Stomach smooth muscle (tissue), 2 donors: ENCODE results near the gene UBE2C.

Experiments
- H3K27ac ChIP-seq: one replicate; pipeline ENCODE4 v1.7.0; 2013; ENCODE audit warnings: mild to moderate bottlenecking, low read length, inconsistent platforms
- H3K27me3 ChIP-seq, 2 donors: one replicate each; pipeline ENCODE4 v1.7.0; 2013; ENCODE audit warnings: low read length in 2 of 2; ENCODE audit not compliant: insufficient read depth in 2 of 2, control insufficient read depth in 1 of 2
- H3K36me3 ChIP-seq, 2 donors: one replicate each; pipeline ENCODE4 v1.7.0; 2013; ENCODE audit warnings: low read length in 2 of 2; ENCODE audit not compliant: control insufficient read depth in 2 of 2, insufficient read depth in 2 of 2
- H3K4me1 ChIP-seq: one replicate; pipeline ENCODE4 v1.7.0; 2013; ENCODE audit warnings: low read length; ENCODE audit not compliant: control insufficient read depth, insufficient read depth
- H3K4me3 ChIP-seq, 2 donors: one replicate each; pipeline ENCODE4 v1.7.0; 2013; ENCODE audit warnings: low read length in 2 of 2
- H3K9ac ChIP-seq, 2 donors: one replicate each; pipeline ENCODE4 v1.7.0; 2013; ENCODE audit warnings: low read length in 2 of 2, mild to moderate bottlenecking in 1 of 2
- H3K9me3 ChIP-seq, 2 donors: one replicate each; pipeline ENCODE4 v1.7.0; 2013; ENCODE audit warnings: low read length in 2 of 2; ENCODE audit not compliant: control insufficient read depth in 2 of 2
- donor health status: healthy.
- donor health status: Pancreatic carcinoma.

Gene UBE2C

DNA sequence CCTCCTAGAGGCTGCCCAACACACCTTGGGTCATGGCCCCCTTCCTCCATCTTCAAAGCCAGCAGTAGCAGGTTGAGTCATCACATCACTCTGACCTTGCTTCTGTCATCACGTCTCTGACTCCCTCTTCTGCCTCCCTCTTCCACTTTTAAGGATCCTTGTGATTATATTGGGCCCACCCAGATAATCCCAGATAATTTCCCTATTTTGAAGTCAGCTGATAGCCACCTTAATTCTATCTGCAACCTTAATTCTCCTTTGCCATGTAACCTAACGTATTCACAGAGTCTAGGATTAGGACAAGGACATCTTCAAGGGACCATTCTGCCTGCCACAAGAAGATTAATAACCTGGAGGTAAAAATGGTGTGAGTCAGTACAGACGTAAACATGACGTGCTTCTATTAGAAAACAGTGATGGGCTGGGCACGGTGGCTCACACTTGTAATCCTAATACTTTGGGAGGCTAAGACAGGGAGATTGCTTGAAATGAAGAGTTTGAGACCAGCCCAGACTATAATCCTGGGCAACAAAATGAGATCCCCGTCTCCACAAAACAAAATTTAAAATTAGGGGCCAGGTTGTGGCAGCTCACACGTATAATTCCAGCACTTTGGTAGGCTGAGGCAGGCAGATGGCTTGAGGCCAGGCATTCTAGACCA is 48.2 kb downstream of the UBE2C start:
- Histone ChIP-seq H3K36me3 (no peaks in the 10 kb centered on the region), H3K4me1 (peaks cover 19% of the 10 kb centered on the region), H3K9ac (no peak overlapping the region), H3K27me3 (no peaks in the 10 kb centered on the region), H3K4me3 (no peak overlapping the region), H3K27ac (no peak overlapping the region), H3K9me3 (no peaks in the 10 kb centered on the region)

DNA sequence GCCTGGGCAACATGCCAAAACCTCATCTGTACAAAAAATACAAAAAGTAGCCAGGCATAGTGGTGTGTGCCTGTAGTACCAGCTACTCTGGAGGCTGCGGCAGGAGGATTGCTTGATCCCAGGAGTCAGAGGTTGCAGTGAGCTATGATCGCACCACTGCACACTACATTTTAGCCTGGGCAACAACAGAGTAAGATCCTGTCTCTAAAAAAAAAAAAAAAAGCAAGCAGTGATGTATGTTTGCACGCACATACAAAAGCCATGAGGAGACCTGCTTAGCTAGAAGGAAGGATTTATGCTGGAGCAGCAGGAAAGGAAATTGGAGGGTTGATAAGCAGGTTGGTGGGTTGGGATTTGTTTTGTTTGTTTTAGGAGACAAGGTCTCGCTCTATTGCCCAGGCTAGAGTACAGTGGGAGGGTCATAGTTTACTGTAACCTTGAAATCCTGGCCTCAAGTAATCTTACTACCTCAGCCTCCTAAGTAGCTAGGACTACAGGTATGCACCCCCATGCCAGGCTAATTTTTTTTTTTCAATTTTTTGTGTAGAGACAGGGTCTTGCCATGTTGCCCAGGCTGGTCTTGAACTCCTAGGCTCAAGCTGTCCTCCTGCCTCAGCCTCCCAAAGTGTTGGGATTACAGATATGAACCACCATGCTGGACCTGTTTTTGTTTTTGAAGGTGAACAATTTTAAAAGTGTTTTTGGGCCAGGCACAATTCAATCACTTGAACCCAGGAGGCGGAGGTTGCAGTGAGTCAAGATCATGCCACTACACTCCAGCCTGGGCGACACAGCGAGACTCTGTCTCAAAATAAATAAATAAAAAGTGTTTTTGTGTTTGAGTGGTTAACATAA is 49.0 kb downstream of the UBE2C start:
- Histone ChIP-seq H3K4me1 (peaks cover 12% of the 10 kb centered on the region), H3K4me3 (no peak overlapping the region), H3K27me3 (no peaks in the 10 kb centered on the region), H3K9ac (no peak overlapping the region), H3K36me3 (no peaks in the 10 kb centered on the region), H3K27ac (no peak overlapping the region), H3K9me3 (no peaks in the 10 kb centered on the region)

DNA sequence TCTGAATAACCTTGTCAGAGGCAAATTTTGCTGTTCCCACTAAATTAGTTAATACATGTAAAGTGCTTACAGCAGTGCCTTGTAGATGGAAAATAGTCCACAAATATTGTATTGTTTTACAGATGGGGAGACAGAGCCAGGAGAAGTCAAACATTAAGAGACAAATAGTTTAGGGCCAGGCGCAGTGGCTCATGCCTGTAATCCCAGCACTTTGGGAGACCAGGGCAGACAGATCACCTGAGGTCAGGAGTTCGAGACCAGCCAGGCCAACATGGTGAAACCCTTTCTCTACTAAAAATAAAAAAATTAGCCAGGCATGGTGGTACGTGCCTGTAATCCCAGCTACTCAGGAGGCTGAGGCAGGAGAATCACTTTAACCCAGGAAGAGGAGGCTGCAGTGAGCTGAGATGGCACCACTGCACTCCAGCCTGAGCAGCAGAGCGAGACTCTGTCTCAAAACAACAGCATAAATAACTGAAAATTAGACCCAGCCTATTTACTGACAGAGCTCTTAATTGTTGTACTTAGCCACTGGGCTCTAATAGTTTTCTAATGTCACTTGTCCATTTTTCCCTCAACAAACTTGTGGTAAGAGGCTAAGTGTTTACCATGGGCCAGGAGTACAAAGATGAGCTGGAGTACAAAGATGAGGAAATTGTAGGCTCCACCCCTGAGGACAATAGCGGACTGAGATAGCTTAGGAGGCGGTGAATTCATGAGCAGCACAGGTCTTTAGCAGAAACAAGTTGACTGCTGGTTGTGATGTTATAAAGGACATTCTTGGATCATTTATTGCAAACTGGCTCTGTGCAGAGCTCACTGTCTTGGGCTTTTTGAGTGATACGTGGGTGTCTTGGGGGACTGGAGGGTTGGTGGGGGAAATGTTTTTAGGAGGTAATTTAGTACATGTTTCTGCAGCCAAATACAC is 51.4 kb downstream of the UBE2C start:
- Histone ChIP-seq H3K27ac (no peak overlapping the region), H3K4me3 (no peak overlapping the region), H3K4me1 (no peaks in the 10 kb centered on the region)

DNA sequence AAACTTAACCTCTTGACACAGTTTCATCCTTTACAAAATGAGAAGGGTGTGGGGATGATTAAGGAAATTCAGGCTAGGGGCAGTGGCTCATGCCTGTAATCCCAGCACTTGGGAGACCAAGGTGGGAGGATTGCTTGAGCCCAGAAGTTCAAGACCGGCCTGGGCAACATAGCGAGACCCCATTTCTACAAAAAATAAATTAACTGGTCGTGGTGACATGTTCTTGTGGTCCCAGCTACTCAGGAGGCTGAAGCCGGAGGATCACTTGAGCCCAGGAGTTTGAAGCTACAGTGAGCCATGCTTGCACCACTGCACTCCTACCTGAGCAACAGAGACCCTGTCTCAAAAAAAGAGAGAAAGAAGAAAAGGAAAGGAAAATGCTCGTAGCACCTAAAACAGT is 54.0 kb downstream of the UBE2C start:
- no peak overlapping the region for H3K9ac ChIP-seq
- no peaks in the 10 kb centered on the region for H3K27me3 ChIP-seq
- no peaks in the 10 kb centered on the region for H3K4me1 ChIP-seq
- no peaks in the 10 kb centered on the region for H3K36me3 ChIP-seq
- no peak overlapping the region for H3K27ac ChIP-seq
- no peak overlapping the region for H3K4me3 ChIP-seq
- no peaks in the 10 kb centered on the region for H3K9me3 ChIP-seq

More for the DNA sequence above, 51.4 kb downstream of the UBE2C start:
- Histone ChIP-seq H3K9me3 (no peaks in the 10 kb centered on the region), H3K9ac (no peak overlapping the region), H3K36me3 (no peaks in the 10 kb centered on the region), H3K27me3 (no peaks in the 10 kb centered on the region)
